SU-DHL-6 (cell line): ENCODE data around the gene SLC44A5.

ENCODE experiments used
- H2AFZ ChIP-seq: fragments of 200-600 bp; sonication (generic); 2 replicates; pipeline ENCODE4 v1.6.1; 2014; ENCODE audit warnings: low read depth, mild to moderate bottlenecking, moderate library complexity, mixed read lengths, antibody characterized with exemption, low read length; ENCODE audit not compliant: severe bottlenecking
- H3F3A ChIP-seq: fragments of 200-600 bp; shearing (Covaris generic); 2 replicates; pipeline ENCODE4 v1.6.0; 2016; ENCODE audit warnings: antibody characterized with exemption, mild to moderate bottlenecking; ENCODE audit not compliant: insufficient read depth
- H3K27ac ChIP-seq: fragments of 200-600 bp; sonication (generic); 2 replicates; pipeline ENCODE4 v1.5.1; 2016; ENCODE audit warnings: low read depth, mild to moderate bottlenecking, low read length, moderate library complexity, mixed read lengths
- H3K27me3 ChIP-seq: fragments of 200-600 bp; sonication (generic), shearing (Covaris generic); 2 replicates; pipeline ENCODE4 v1.6.0; 2014; ENCODE audit warnings: mild to moderate bottlenecking, low read length
- H3K36me3 ChIP-seq: fragments of 200-600 bp; sonication (generic); 2 replicates; pipeline ENCODE4 v1.6.1; 2014; ENCODE audit warnings: mild to moderate bottlenecking, low read length, mixed read lengths
- H3K4me2 ChIP-seq: fragments of 300-600, 200-600 bp; shearing (Covaris generic), sonication (generic); 2 replicates; pipeline ENCODE4 v1.6.0; 2014; ENCODE audit warnings: low read length, low read depth, mild to moderate bottlenecking; ENCODE audit not compliant: poor library complexity, severe bottlenecking
- H3K4me3 ChIP-seq: fragments of 200-600 bp; sonication (generic); 2 replicates; pipeline ENCODE4 v1.5.1; 2014; ENCODE audit warnings: antibody characterized with exemption, low read length, mild to moderate bottlenecking, mixed read lengths; ENCODE audit not compliant: insufficient read depth, poor library complexity, severe bottlenecking
- H3K79me2 ChIP-seq: fragments of 200-600 bp; sonication (generic); 2 replicates; pipeline ENCODE4 v1.6.1; 2014; ENCODE audit warnings: mild to moderate bottlenecking, low read length, moderate library complexity; ENCODE audit not compliant: insufficient read depth
- H3K9ac ChIP-seq: fragments of 200-600 bp; sonication (generic); 2 replicates; pipeline ENCODE4 v1.7.0; 2014; ENCODE audit warnings: mild to moderate bottlenecking, low read length
- H3K9me2 ChIP-seq: fragments of 200-600 bp; sonication (generic); replicated peaks from 2 replicates; pipeline ENCODE4 v1.6.1; 2014; ENCODE audit warnings: low read length; ENCODE audit not compliant: insufficient read depth
- H3K9me3 ChIP-seq: fragments of 200-600 bp; sonication (generic); 2 replicates; pipeline ENCODE4 v1.6.1; 2014; ENCODE audit warnings: low read length, mixed read lengths; ENCODE audit not compliant: insufficient read depth
- H4K20me1 ChIP-seq: fragments of 200-600 bp; sonication (generic); 2 replicates; pipeline ENCODE4 v1.6.1; 2014; ENCODE audit warnings: low read depth, mild to moderate bottlenecking, antibody characterized with exemption, low read length, moderate library complexity, mixed read lengths
- CTCF ChIP-seq: fragments of 200-600 bp; sonication (generic); IDR thresholded peaks from one replicate; pipeline ENCODE4 v1.5.1; 2017; ENCODE audit warnings: antibody characterized with exemption, mild to moderate bottlenecking, low read length, moderate library complexity; ENCODE audit not compliant: insufficient read depth, poor library complexity, severe bottlenecking
- EZH2phosphoT487 ChIP-seq: fragments of 200-600 bp; sonication (generic), shearing (Covaris generic); conservative IDR thresholded peaks from 2 replicates; pipeline ENCODE4 v1.6.1; 2018; ENCODE audit warnings: mild to moderate bottlenecking, antibody characterized with exemption, low read length, moderate library complexity, mixed read lengths

Gene SLC44A5

GRCh38 chr1:75501577-75502295, 109.2 kb downstream of the SLC44A5 start:
- H4K20me1 ChIP-seq: no peaks in the 10 kb centered on the region
- H3F3A ChIP-seq: no peaks in the 10 kb centered on the region
- TF ChIP-seq CTCF (no peak), EZH2phosphoT487 (no peak)
- H2AFZ ChIP-seq: no peak overlapping the region
- H3K36me3 ChIP-seq: no peaks in the 10 kb centered on the region
- no peak overlapping the region for H3K27ac ChIP-seq
- H3K9me2 ChIP-seq: no peaks in the 10 kb centered on the region
- no peaks in the 10 kb centered on the region for H3K27me3 ChIP-seq
- no peak overlapping the region for H3K9ac ChIP-seq
- H3K9me3 ChIP-seq: no peaks in the 10 kb centered on the region
- no peak overlapping the region for H3K4me2 ChIP-seq
- no peaks in the 10 kb centered on the region for H3K79me2 ChIP-seq
- no peak overlapping the region for H3K4me3 ChIP-seq

DNA sequence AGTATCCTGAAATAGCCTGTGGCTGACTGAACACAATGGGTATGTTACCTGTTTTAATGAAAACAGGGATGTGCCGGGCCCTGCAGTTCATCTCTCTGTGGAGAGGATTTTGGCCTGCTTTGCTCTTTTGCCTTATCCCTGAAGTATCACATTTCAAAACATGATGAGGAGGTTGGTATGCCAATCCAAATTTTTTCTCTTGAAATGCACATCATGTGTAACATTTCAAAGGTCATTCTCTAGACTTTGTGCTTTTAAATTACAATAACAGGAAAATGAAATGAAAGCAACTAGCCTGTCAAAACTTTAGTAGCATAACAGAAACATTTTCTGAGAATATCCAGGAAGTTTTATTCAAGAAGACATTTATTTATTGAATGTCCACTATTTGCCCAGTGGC, 118.9 kb downstream of the SLC44A5 start:
- TF ChIP-seq CTCF: no peak
- no peak for TF ChIP-seq EZH2phosphoT487
- H3K27ac ChIP-seq: no peak overlapping the region
- no peaks in the 10 kb centered on the region for H3K9me3 ChIP-seq
- H3F3A ChIP-seq: no peaks in the 10 kb centered on the region
- no peaks in the 10 kb centered on the region for H3K79me2 ChIP-seq
- no peaks in the 10 kb centered on the region for H3K9me2 ChIP-seq
- H3K27me3 ChIP-seq: no peaks in the 10 kb centered on the region
- H2AFZ ChIP-seq: no peak overlapping the region
- H4K20me1 ChIP-seq: no peaks in the 10 kb centered on the region
- no peak overlapping the region for H3K4me2 ChIP-seq
- H3K9ac ChIP-seq: no peak overlapping the region
- H3K36me3 ChIP-seq: no peaks in the 10 kb centered on the region
- no peak overlapping the region for H3K4me3 ChIP-seq

DNA sequence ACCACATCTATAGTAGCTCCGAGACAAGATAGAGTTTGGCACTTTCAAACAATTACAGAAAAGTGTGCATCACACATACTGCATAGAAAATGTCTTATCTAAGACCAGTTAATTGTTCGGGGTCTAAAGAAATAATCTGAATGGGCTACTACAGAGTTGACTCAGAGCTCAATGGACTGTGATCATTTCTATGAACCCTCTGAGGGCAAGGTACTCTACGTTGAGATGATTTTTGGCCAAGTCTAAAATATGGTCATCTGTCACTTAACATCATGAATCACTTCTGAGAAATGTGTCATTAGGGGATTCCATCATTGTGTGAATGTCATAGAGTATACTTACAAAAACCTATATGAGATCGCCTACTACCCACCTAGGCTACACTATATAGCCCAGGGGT, 123.5 kb downstream of the SLC44A5 start:
- no peak for TF ChIP-seq CTCF
- TF ChIP-seq EZH2phosphoT487: no peak

More for the DNA sequence above, 123.5 kb downstream of the SLC44A5 start:
- H3K79me2 ChIP-seq: no peaks in the 10 kb centered on the region
- H3K9me3 ChIP-seq: peaks cover 5% of the 10 kb centered on the region; the same call in 1 of the 2 replicates
- no peaks in the 10 kb centered on the region for H3K27me3 ChIP-seq
- H3K36me3 ChIP-seq: no peaks in the 10 kb centered on the region
- no peak overlapping the region for H3K4me3 ChIP-seq
- H3K4me2 ChIP-seq: no peak overlapping the region
- no peak overlapping the region for H2AFZ ChIP-seq
- H3K27ac ChIP-seq: no peak overlapping the region
- H3F3A ChIP-seq: no peaks in the 10 kb centered on the region
- no peaks in the 10 kb centered on the region for H3K9me2 ChIP-seq
- no peaks in the 10 kb centered on the region for H4K20me1 ChIP-seq
- H3K9ac ChIP-seq: no peak overlapping the region
